ENCODE measurements around the gene SH3GL2. TPM values are rescaled to one million over a fixed set of nuclear protein-coding genes. Genes with fewer than 3 reads are reported as not detected.

SH3GL2 gene
- total and polyA plus RNA-seq, 9 of the 15 experiments (the other 6 are each of a cell fraction or from before 2014, with no cell fraction given): not detected

GRCh38 chr9:17694336-17694735 lies 115.5 kb downstream of the SH3GL2 start:
- Histone ChIP-seq H2AFZ (ENCODE audit: low read depth, low read length) (no peak overlapping the region), H3K9me3 (replicated peaks; ENCODE audit: control insufficient read depth, insufficient read depth, low read depth, low read length) (no peaks in the 10 kb centered on the region; the same call in 1 of the 2 replicates), H3K36me3 (ENCODE audit: control insufficient read depth, insufficient read depth, low read length) (no peaks in the 10 kb centered on the region), H3K4me2 (ENCODE audit: insufficient read depth, low read length) (no peak overlapping the region), H3K27me3 (ENCODE audit: control insufficient read depth in 2 of 2, insufficient read depth in 2 of 2, low read length in 2 of 2) (no peaks in the 10 kb centered on the region), H3K79me2 (ENCODE audit: control insufficient read depth, insufficient read depth, low read length) (no peaks in the 10 kb centered on the region), H3K27ac (ENCODE audit: extremely low read depth, low read depth, low read length) (no peak overlapping the region), H3K4me3 (no peak overlapping the region), H3K4me1 (replicated peaks in 1 of 2; ENCODE audit: control insufficient read depth in 2 of 2, insufficient read depth in 2 of 2, low read length in 2 of 2) (no peaks in the 10 kb centered on the region), H3K9ac (ENCODE audit: insufficient read depth in 1 of 2, low read depth in 2 of 2, low read length in 2 of 2) (no peak overlapping the region), H4K20me1 (replicated peaks; ENCODE audit: control insufficient read depth, insufficient read depth, low read length) (no peaks in the 10 kb centered on the region), H3K9me1 (ENCODE audit: control insufficient read depth, insufficient read depth, low read length) (no peaks in the 10 kb centered on the region)
- intact Hi-C loops (cut with micrococcal nuclease) (no loop called here), in situ Hi-C loops (cut with MboI) (no loop called here)
- no peak for TF ChIP-seq ARHGAP35 (IDR thresholded peaks at IDR 0.05; ENCODE audit: partially characterized antibody)
- no peak for TF ChIP-seq SUPT5H (IDR thresholded peaks at IDR 0.05)
- no peak for TF ChIP-seq KLF16 (IDR thresholded peaks at IDR 0.05)
- TF ChIP-seq ZNF57 (CRISPR knock-in tag; IDR thresholded peaks at IDR 0.05): no peak
- no peak for TF ChIP-seq DMBX1 (CRISPR knock-in tag; IDR thresholded peaks at IDR 0.05; ENCODE audit: borderline replicate concordance)
- no peak for TF ChIP-seq CGGBP1 (CRISPR knock-in tag; IDR thresholded peaks at IDR 0.05)
- no peak for TF ChIP-seq TOE1 (IDR thresholded peaks at IDR 0.05; ENCODE audit: borderline replicate concordance)
- no peak for TF ChIP-seq TOE1 (CRISPR knock-in tag; IDR thresholded peaks at IDR 0.05; ENCODE audit: borderline replicate concordance, low read depth)
- WGBS (ENCODE audit: insufficient coverage, low coverage, missing lambda C conversion rate): 4% methylated on average over 2 of the region's 2 CpGs
- no peak for FAIRE-seq
- no peak for ATAC-seq
- no TSS peak for BruUV-seq (replicated peaks)
- no peak for DNase-seq (ENCODE audit: extremely low read depth in 1 of 4, low spot score in 3 of 4)
- POLR2A ChIA-PET: interaction anchor here (0.6 kb wide), 1 partner anchor 842 kb away, joined by 3 read pairs; no protein-coding TSS in a partner anchor
- CTCF ChIA-PET (ENCODE audit: low intra/inter-chr PET ratio): no interaction called here
